Rectal smooth muscle tissue (tissue), 1 donor: Measurements from ENCODE around the gene CARD9.

ENCODE experiments used
- H3K27ac ChIP-seq: one replicate; pipeline ENCODE4 v1.7.0; 2013; ENCODE audit warnings: low read depth, low read length, inconsistent platforms
- H3K27me3 ChIP-seq: one replicate; pipeline ENCODE4 v1.7.0; 2013; ENCODE audit warnings: low read length; ENCODE audit not compliant: control insufficient read depth, insufficient read depth
- H3K36me3 ChIP-seq: one replicate; pipeline ENCODE4 v1.7.0; 2013; ENCODE audit warnings: low read length; ENCODE audit not compliant: control insufficient read depth, insufficient read depth
- H3K4me1 ChIP-seq: one replicate; pipeline ENCODE4 v1.7.0; 2013; ENCODE audit warnings: low read length; ENCODE audit not compliant: control insufficient read depth, insufficient read depth
- H3K4me3 ChIP-seq: one replicate; pipeline ENCODE4 v1.7.0; 2013; ENCODE audit warnings: low read length
- H3K9ac ChIP-seq: one replicate; pipeline ENCODE4 v1.7.0; 2013; ENCODE audit warnings: low read length

The CARD9 gene

DNA sequence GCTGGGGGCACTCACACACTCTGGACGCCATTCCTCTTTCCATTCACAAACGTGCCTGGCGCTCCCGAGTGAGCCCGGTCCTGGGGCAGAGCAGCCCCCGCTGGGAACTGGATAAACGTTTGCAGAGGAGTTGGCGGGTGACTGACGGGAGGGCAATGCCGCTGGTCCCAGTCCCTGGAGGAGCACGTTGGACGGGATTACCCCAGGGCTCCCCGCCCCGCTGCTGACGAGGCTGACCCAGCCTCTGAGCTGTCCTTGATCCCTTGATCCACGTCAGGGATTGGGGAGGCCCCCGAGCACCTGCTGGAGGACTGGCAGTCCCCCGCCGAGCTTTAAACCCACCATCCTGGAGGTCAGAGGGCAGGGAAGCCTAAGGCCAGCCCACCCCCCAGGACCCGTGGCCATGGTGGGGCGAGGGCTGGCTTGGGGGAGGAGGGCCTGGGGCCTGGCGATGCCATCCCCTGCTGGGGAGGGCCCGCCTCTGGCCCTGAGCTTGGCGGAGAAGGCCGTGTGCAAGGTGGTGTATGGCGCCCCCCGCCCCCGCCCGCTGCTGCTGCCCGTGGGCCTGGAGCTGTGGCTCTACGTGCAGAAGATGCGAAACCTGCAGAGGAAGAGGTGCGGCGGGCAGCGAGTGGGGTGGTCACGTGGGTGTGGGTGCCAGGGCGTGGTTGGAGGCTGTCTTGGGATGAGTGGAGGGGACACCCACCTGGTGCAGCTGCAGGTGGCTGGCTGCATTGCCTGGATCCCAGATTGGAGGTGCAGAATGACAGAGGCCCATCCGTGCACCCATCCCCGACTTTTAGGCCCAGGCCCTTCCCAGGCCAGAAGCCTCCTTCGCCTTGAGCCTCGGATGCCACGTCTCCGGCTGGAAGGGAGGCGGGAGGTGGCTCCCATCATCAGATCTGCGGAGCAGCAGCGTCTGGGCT is 41.6 kb downstream of the CARD9 start:
- no peaks in the 10 kb centered on the region for H3K27me3 ChIP-seq
- H3K4me1 ChIP-seq = peaks cover 14% of the 10 kb centered on the region
- no peak overlapping the region for H3K4me3 ChIP-seq
- H3K36me3 ChIP-seq = no peaks in the 10 kb centered on the region
- no peak overlapping the region for H3K27ac ChIP-seq
- no peak overlapping the region for H3K9ac ChIP-seq

DNA sequence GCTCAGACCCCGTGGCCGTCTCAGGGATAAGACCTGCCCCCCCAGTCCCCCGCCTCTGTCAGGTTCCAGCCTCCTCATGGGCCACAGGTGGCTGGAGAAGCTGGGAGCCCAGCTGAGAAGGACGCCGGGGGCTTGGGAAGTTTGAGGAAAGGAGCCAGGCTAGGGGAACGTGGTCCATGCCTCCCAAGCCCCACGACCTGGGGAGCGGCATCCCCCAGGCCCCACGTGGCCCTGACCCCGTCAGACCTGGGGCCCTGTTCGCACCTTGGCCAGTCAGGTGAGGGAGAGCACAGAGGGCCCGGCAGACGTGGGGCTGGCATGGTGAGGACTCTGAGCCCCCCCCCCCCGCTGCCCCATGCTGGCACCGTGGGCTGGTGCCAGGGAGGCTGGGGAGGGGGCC is 42.4 kb downstream of the CARD9 start:
- H3K4me3 ChIP-seq = no peak overlapping the region
- H3K27ac ChIP-seq = no peak overlapping the region
- no peak overlapping the region for H3K9ac ChIP-seq

DNA sequence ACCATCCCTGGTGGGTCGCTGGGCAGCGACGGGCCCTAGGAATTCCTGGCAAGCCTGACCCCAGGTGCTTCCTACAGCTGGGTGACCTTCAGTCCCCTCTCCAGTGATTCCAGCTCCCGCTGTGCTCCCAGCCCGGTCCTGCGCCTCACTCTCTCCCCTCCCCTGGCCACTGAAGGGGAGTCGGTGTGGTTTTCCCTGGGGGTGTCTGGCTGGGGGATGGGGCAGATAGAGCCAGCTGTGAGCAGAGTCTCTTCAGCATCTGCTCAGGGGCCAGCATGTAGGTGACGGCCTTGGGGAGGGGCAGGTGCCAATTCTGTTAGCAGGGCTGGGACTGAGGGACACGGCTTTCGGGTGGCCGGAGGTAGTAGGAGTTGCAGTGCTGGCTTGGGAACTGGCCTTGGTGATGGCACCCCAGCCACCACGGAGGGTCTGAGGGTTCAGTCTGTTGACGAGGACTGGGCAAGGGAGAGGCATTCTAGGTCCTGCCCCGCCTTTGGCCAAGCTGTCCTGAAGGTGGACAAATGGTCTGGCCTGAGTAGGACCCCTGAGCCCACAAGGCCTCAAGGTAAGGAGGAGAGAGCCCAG is 43.0 kb downstream of the CARD9 start:
- Histone ChIP-seq H3K4me1 (peaks cover 14% of the 10 kb centered on the region), H3K36me3 (no peaks in the 10 kb centered on the region), H3K27ac (no peak overlapping the region), H3K27me3 (peaks cover 2% of the 10 kb centered on the region), H3K9ac (no peak overlapping the region), H3K4me3 (no peak overlapping the region)

More for the DNA sequence above, 42.4 kb downstream of the CARD9 start:
- Histone ChIP-seq H3K4me1 (peaks cover 14% of the 10 kb centered on the region), H3K36me3 (no peaks in the 10 kb centered on the region), H3K27me3 (peaks cover 2% of the 10 kb centered on the region)

DNA sequence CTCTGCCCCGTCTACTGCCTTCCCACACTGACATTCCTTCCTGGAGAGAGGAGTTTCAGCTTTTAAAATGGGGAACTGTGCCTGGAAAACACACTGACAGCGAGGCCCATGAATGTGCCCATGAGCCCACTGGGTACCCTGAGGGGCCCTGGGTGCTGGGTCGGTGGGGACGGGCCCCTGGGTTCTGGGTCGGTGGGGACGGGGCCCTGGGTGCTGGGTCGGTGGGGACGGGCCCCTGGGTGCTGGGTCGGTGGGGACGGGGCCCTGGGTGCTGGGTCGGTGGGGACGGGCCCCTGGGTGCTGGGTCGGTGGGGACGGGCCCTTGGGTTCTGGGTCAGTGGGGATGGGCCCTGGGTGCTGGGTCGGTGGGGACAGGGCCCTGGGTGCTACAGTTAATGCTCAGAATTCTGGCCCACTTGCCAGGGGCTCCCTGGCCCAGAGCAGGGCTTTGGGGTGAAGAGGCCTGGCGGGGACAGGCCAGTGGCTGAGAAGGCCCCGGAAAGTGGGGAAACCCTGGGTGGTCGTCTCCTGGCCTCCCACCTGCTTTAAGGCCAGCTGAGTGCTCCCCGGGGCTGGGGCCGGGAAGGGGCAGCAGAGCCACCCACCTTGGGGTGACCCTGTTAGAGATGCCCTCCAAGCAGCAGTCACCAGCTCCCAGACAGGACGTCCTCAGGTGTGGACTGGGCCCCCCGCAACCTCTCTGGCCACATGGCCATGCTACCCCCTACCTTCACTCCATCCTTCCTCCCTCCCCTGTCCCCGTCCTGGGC is 43.6 kb downstream of the CARD9 start:
- Histone ChIP-seq H3K4me3 (no peak overlapping the region), H3K27me3 (peaks cover 2% of the 10 kb centered on the region), H3K27ac (no peak overlapping the region), H3K4me1 (peaks cover 14% of the 10 kb centered on the region), H3K36me3 (no peaks in the 10 kb centered on the region), H3K9ac (no peak overlapping the region)

DNA sequence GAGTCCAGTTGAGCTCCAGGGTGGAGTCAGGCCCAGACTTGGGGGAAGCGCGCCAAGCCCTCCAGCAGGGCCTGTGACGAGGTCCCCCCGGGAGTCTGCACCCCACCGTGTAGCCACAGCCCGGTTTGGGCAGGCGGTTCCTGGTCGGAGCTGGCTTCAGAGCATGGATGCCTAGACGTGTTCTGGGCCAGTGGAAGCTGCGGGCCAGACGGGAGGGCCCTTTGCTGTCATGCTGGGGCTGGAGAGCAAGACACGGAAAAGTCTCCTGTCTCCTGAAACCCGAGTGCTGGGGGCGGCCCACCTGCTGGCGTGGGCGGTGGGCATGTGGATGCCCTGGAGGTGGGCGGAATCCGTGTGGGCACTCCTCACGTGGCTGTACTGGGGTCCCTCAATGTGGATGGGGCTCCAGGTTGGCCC is 44.2 kb downstream of the CARD9 start:
- no peak overlapping the region for H3K9ac ChIP-seq
- no peaks in the 10 kb centered on the region for H3K36me3 ChIP-seq
- H3K4me1 ChIP-seq = peaks cover 14% of the 10 kb centered on the region
- H3K4me3 ChIP-seq = peak overlapping the region; percentile 7
- H3K27ac ChIP-seq = no peak overlapping the region
- H3K27me3 ChIP-seq = peaks cover 2% of the 10 kb centered on the region

DNA sequence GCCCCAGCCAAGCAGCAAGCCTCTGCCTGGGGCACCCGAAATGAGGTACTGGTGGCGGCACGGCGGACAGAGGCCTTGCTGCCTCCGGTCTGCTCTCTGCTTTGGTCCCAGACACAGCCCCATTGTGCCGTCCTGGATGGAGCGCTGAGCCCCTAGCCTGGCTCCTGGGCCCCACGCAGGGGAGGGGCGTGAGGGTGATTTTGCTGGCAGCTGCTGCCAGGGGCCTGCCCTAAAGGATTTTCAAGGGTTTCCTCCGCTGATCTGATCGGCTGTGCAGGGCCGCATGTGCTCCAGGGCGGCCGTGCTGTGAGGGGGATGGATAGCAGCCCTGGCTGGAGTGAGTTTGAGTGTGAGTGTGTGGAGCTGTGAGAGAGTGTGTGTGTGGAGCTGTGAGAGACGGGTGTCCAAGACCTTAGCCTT is 44.8 kb downstream of the CARD9 start:
- peak overlapping the region; percentile 48 for H3K27ac ChIP-seq

DNA sequence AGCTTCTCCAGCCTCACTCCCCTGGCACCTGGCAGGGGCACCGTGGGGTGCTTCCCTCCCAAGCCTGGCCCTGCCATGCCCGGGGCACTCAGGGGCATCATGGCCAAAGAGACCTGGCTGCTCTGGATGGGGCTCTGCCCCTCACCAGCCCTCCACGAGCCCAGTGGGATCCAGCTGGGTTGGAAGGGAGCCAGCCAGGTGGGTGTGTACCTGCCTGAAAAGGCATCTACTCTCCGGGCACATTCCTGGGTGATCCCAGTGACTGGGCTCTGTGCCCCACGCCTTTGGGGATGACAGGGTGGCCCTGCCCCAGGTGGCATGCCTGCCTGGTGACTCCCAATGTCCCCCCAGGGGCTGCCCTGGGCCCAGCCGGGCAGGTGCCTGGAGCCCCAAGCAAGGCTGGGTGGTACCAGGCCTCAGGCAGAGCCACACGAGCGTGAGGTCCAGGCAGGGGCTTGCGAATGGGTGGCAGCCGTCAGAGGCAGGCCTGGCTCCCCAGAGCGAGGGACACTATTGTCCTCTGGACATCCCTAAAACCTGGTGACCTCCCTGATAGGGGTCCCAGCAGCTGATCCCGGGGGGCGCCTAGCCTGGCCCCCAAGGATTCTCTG is 45.4 kb downstream of the CARD9 start:
- H3K27me3 ChIP-seq = peaks cover 2% of the 10 kb centered on the region
- peaks cover 14% of the 10 kb centered on the region for H3K4me1 ChIP-seq
- no peak overlapping the region for H3K9ac ChIP-seq
- H3K27ac ChIP-seq = peak overlapping the region; percentile 48
- peak overlapping the region; percentile 71 for H3K4me3 ChIP-seq
- no peaks in the 10 kb centered on the region for H3K36me3 ChIP-seq

More for the DNA sequence above, 44.8 kb downstream of the CARD9 start:
- Histone ChIP-seq H3K27me3 (peaks cover 2% of the 10 kb centered on the region), H3K4me3 (peak overlapping the region; percentile 71), H3K4me1 (peaks cover 14% of the 10 kb centered on the region), H3K36me3 (no peaks in the 10 kb centered on the region), H3K9ac (peak overlapping the region; percentile 0)

DNA sequence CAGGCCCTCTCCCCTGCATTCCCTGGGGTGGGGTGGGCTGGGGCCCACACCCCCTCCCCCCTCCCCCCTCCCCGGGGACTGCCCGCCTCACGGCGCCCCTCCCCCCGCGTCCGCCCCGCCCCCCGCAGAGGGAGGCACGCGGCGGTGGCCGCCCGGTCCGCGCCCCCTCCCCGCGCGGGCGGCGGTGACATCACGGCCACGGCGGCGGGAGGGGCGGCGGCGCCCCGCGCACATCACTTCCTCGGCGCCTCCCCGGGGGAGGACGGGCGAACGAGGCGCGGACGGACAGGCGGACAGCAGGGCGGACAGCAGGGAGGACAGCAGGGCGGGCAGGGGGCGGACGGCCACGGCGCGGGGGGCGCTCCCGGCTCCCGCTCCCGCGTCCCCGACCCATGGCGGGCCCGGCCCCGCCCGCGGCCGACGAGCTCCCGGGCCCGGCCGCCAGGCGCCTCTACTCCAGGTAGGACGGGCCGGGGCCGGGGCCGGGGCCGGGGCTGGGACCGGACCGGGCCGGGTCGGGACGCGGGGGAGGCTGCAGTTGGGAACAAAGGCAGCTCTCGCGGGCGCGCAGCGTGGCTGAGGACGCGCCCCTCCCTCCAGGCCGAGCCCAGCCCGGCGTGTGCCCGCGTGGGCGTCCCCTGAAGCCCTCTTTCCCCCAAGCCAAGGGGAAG is 46.0 kb downstream of the CARD9 start, which contains the start of gene GPSM1:
GPSM1 (plus strand) TSS at position 236 of the 671 bp plus-strand sequence; CDS start at position 393, 157 bp downstream.
- Histone ChIP-seq H3K36me3 (no peaks in the 10 kb centered on the region), H3K27ac (peak within 1 kb of the TSS; percentile 48), H3K4me1 (peaks cover 14% of the 10 kb centered on the region), H3K9ac (no peak within 1 kb of the TSS), H3K27me3 (peaks cover 2% of the 10 kb centered on the region), H3K4me3 (peak within 1 kb of the TSS; percentile 71)

DNA sequence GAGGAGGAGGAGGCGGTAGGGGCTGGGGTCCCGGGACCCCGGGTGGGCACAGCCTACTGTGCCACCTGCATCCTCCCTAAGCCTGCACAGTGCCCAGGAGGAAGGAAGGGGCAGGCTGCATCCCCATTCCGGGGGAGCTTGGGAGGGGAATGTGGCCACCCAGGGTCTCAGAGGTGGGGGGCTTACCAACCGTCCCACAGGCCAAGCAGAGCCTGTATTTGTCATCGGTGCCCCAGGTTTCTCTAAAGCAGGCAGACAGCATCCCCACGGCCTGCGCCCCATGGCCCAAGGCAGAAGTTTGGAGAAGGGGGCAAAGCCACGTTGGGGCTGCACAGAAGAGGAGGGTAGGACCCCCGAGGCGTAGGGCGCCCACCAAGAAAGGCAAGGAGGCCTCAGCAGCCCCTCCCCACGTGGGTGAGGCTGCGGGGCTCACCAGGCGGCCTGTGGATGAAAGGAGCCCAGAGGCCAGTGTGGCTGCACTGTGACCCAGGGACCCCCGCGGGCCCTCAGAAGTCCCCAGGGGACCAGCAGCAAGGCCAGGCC is 46.6 kb downstream of the CARD9 start:
- Histone ChIP-seq H3K4me3 (peak overlapping the region; percentile 33), H3K9ac (no peak overlapping the region), H3K27ac (peak overlapping the region; percentile 11), H3K27me3 (peaks cover 2% of the 10 kb centered on the region), H3K4me1 (peaks cover 14% of the 10 kb centered on the region), H3K36me3 (no peaks in the 10 kb centered on the region)

DNA sequence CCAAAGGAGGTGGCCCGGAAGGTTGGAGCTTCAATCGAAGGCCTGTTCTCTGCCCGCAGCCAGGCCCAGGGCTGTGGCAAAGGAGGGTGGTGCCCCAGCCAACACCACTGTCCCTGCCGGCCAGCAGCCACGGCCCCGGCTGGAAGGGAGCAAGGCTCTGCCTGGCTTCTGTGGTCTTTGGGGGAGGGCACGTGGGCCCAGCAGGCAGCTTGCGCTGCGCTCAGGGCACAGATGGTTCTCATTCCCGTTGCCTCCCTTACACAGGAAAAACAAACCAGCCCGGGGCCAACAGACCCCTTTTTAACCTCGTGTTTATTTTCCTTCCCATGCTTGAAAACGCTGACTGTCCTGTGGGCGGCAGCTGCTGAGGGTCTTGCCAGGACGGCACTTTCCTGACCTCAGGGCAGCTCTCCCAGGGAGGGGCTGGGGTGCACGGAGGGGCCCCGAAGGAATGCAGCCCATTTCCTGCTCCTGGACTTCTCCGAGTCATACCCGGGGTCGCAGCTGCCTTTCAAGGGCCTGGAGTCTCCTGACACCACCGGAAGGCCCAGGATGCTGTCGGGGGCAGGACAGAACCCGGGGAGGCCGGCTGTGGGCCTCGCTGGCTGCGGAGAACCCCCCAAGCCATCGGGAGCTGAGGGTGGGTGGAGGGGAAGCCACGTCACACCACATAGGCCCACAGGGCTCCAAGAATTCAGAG is 47.3 kb downstream of the CARD9 start:
- peak overlapping the region; percentile 33 for H3K4me3 ChIP-seq
- H3K9ac ChIP-seq = no peak overlapping the region
- peak overlapping the region; percentile 23 for H3K27ac ChIP-seq
- H3K4me1 ChIP-seq = peaks cover 14% of the 10 kb centered on the region
- H3K27me3 ChIP-seq = peaks cover 2% of the 10 kb centered on the region
- no peaks in the 10 kb centered on the region for H3K36me3 ChIP-seq

DNA sequence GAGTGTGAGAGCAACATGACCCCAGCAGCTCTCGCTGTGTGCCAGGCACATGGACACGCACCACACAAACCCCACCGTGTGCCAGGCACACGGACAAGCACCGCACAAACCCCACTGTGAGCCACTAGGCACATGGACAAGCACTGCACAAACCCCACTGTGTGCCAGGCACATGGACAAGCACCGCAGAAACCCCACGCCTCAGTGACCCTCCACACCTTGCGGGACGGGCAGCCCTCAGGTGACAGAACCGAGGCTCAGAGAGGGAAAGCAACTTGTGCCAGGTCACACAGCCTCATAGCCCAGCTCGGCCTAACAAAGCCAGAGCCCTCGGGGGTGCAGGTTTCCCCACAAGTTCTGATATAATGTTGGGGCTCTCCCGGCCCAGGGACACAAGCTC is 48.1 kb downstream of the CARD9 start:
- no peak overlapping the region for H3K4me3 ChIP-seq
- H3K27me3 ChIP-seq = peaks cover 2% of the 10 kb centered on the region
- H3K27ac ChIP-seq = no peak overlapping the region
- no peaks in the 10 kb centered on the region for H3K36me3 ChIP-seq
- peaks cover 14% of the 10 kb centered on the region for H3K4me1 ChIP-seq
- no peak overlapping the region for H3K9ac ChIP-seq
